ENCODE results near the gene CENPT.

DNA sequence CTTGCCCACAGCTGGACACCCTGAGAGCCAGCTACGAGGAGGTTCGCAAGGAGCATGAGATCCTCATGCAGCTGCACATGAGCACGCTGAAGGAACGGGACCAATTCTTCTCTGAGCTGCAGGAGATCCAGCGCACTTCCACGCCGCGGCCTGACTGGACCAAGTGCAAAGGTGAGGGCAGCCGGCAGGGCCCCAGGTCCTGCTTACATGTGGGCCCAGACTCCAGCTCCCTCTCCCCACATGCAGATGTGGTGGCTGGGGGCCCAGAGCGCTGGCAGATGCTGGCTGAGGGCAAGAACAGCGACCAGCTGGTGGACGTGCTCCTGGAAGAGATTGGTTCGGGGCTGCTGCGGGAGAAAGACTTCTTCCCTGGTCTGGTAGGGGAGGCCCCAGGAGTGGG is 21.6 kb downstream of the CENPT start:
- TF ChIP-seq, protein P1, sequence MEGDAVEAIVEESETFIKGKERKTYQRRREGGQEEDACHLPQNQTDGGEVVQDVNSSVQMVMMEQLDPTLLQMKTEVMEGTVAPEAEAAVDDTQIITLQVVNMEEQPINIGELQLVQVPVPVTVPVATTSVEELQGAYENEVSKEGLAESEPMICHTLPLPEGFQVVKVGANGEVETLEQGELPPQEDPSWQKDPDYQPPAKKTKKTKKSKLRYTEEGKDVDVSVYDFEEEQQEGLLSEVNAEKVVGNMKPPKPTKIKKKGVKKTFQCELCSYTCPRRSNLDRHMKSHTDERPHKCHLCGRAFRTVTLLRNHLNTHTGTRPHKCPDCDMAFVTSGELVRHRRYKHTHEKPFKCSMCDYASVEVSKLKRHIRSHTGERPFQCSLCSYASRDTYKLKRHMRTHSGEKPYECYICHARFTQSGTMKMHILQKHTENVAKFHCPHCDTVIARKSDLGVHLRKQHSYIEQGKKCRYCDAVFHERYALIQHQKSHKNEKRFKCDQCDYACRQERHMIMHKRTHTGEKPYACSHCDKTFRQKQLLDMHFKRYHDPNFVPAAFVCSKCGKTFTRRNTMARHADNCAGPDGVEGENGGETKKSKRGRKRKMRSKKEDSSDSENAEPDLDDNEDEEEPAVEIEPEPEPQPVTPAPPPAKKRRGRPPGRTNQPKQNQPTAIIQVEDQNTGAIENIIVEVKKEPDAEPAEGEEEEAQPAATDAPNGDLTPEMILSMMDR (IDR thresholded peaks at IDR 0.05), result no peak
- no peak for TF ChIP-seq EZH2 (IDR thresholded peaks at IDR 0.05)

All from neural progenitor cell (in vitro differentiated cells).